Keratinocyte (primary cell): ENCODE measurements around the gene MGAM2. TPM values are rescaled to one million over a fixed set of nuclear protein-coding genes. Genes with fewer than 3 reads are reported as not detected.

Experiments
- DNase-seq: peaks from one replicate; pipeline ENCODE4 v3.0.0-alpha.2; 2011; ENCODE audit warnings: low read depth, missing footprints, low spot score
- FAIRE-seq: peaks from 2 replicates; lab custom pipeline; 2011; peaks lifted over from hg19 to GRCh38; lab: Jason Lieb, UNC
- H2AFZ ChIP-seq: 2 replicates; pipeline ENCODE4 v1.6.0; 2012; ENCODE audit warnings: low read length, control low read depth, inconsistent platforms; ENCODE audit not compliant: control insufficient read depth
- H3K27ac ChIP-seq: 2 replicates; pipeline ENCODE4 v1.5.1; 2011; ENCODE audit warnings: low read length; ENCODE audit not compliant: control insufficient read depth, insufficient read depth
- H3K27me3 ChIP-seq: 3 replicates; pipeline ENCODE4 v1.6.0; 2011; ENCODE audit warnings: low read length; ENCODE audit not compliant: control insufficient read depth, insufficient read depth; ENCODE audit errors: extremely low read depth
- H3K36me3 ChIP-seq, 2 experiments: 2 replicates in 1 of 2; 3 replicates in 1 of 2; pipeline ENCODE4 v1.5.1; 2011; ENCODE audit warnings: low read length in 2 of 2, mild to moderate bottlenecking in 1 of 2; ENCODE audit not compliant: control insufficient read depth in 2 of 2, insufficient read depth in 2 of 2; ENCODE audit errors: extremely low read depth in 1 of 2
- H3K4me1 ChIP-seq: 3 replicates; pipeline ENCODE4 v1.5.1; 2011; ENCODE audit warnings: low read length; ENCODE audit not compliant: control insufficient read depth, insufficient read depth; ENCODE audit errors: extremely low read depth
- H3K4me2 ChIP-seq: 3 replicates; pipeline ENCODE4 v1.6.0; 2011; ENCODE audit warnings: low read depth, low read length; ENCODE audit not compliant: control insufficient read depth, insufficient read depth; ENCODE audit errors: extremely low read depth
- H3K4me3 ChIP-seq, 3 experiments: fragments of 200-600 bp in 1 of 3; sonication (generic) in 1 of 3; 2 replicates in 2 of 3; 3 replicates in 1 of 3; pipeline ENCODE4 v1.5.1; 2011 to 2016; ENCODE audit warnings: low read length in 3 of 3, mild to moderate bottlenecking in 3 of 3, control low read depth in 2 of 3, inconsistent platforms in 1 of 3, low read depth in 1 of 3, mixed read lengths in 1 of 3, mixed run types in 1 of 3, moderate library complexity in 1 of 3; ENCODE audit not compliant: control insufficient read depth in 2 of 3, insufficient read depth in 2 of 3; ENCODE audit errors: extremely low read depth in 1 of 3
- H3K79me2 ChIP-seq: 2 replicates; pipeline ENCODE4 v1.6.0; 2012; ENCODE audit warnings: low read length; ENCODE audit not compliant: control insufficient read depth, insufficient read depth
- H3K9ac ChIP-seq: 3 replicates; pipeline ENCODE4 v1.6.0; 2011; ENCODE audit warnings: low read length; ENCODE audit not compliant: control insufficient read depth, insufficient read depth; ENCODE audit errors: extremely low read depth
- H3K9me1 ChIP-seq: 3 replicates; pipeline ENCODE4 v1.6.0; 2011; ENCODE audit warnings: low read length; ENCODE audit not compliant: control insufficient read depth, insufficient read depth; ENCODE audit errors: extremely low read depth
- H3K9me3 ChIP-seq: 2 replicates; pipeline ENCODE4 v1.5.1; 2012; ENCODE audit warnings: low read depth, low read length; ENCODE audit not compliant: control insufficient read depth
- H4K20me1 ChIP-seq: 3 replicates; pipeline ENCODE4 v1.6.0; 2011; ENCODE audit warnings: low read length; ENCODE audit not compliant: control insufficient read depth, insufficient read depth; ENCODE audit errors: extremely low read depth
- EZH2 ChIP-seq: IDR thresholded peaks from one replicate; pipeline ENCODE4 v1.6.1; 2012; ENCODE audit warnings: inconsistent platforms, mild to moderate bottlenecking, low read length, moderate library complexity
- dilution Hi-C: fragments of 300-500 bp; cut with MboI; formaldehyde crosslinking; loops from one replicate; pipeline ENCODE4 v1.7.0; 2020; ENCODE audit warnings: low sequenced_read_pairs; ENCODE audit not compliant: extremely low pct_ligation_motif_present
- polyA plus RNA-seq, 5 experiments: library from polyadenylated mRNA; depleted of rRNA in 3 of 5; stranded (reverse) in 3 of 5; stranded (forward) in 1 of 5; unstranded in 1 of 5; fragments of >200 nt; gene quantifications; 1 replicate in 1 of 5; 2 replicates in 3 of 5; 3 replicates in 1 of 5; pipeline versions ENCODE4 v1.2.1 to v1.2.3, GENCODE V29; 2011 to 2012; ENCODE audit warnings: missing spikeins in 2 of 5, low read depth in 1 of 5, low replicate concordance in 1 of 5
- TF ChIP-seq, protein P1 (sequence below), 3 experiments: IDR thresholded peaks in 1 of 3; conservative IDR thresholded peaks in 1 of 3; optimal IDR thresholded peaks in 1 of 3; 2 replicates in 2 of 3; 3 replicates in 1 of 3; pipeline versions ENCODE3 to v1.5.1; 2011; ENCODE audit warnings: low read length in 3 of 3, mild to moderate bottlenecking in 3 of 3, moderate library complexity in 2 of 3, control low read depth in 1 of 3, inconsistent platforms in 1 of 3; ENCODE audit not compliant: insufficient read depth in 2 of 3; ENCODE audit errors: extremely low read depth in 1 of 3

Gene MGAM2
- polyA plus RNA-seq, 1 donor (not counting 4 experiments of a cell fraction or from before 2014, with no cell fraction given), result 0.04 TPM

DNA sequence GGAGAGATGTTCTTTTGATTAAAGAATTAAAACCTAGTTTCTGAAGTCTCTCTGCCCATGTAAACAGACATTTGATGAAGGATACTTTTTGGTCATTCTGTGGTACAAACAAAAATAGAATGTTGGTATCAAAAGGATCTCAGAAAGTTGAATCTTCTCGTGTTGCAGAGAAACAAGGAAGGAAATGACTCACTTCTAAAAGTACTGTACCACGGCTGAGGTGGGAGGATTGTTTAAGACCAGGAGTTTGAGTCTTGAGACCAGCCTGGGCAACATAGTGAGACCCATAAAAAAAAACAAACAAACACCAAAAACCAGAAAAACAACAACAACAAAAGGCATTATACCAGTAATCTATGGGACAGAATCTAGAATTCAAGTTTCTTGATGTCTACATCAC, 76.6 kb downstream of the MGAM2 start:
- Histone ChIP-seq H3K36me3 (no peaks in the 10 kb centered on the region), H3K9me1 (no peaks in the 10 kb centered on the region), H4K20me1 (no peaks in the 10 kb centered on the region), H3K27me3 (no peaks in the 10 kb centered on the region), H3K9me3 (no peaks in the 10 kb centered on the region), H3K79me2 (no peaks in the 10 kb centered on the region), H3K4me2 (no peak overlapping the region), H3K27ac (no peak overlapping the region), H3K4me1 (no peaks in the 10 kb centered on the region), H3K9ac (no peak overlapping the region), H2AFZ (no peak overlapping the region), H3K4me3 (no peak overlapping the region)
- TF ChIP-seq EZH2, result no peak
- TF ChIP-seq, protein P1, sequence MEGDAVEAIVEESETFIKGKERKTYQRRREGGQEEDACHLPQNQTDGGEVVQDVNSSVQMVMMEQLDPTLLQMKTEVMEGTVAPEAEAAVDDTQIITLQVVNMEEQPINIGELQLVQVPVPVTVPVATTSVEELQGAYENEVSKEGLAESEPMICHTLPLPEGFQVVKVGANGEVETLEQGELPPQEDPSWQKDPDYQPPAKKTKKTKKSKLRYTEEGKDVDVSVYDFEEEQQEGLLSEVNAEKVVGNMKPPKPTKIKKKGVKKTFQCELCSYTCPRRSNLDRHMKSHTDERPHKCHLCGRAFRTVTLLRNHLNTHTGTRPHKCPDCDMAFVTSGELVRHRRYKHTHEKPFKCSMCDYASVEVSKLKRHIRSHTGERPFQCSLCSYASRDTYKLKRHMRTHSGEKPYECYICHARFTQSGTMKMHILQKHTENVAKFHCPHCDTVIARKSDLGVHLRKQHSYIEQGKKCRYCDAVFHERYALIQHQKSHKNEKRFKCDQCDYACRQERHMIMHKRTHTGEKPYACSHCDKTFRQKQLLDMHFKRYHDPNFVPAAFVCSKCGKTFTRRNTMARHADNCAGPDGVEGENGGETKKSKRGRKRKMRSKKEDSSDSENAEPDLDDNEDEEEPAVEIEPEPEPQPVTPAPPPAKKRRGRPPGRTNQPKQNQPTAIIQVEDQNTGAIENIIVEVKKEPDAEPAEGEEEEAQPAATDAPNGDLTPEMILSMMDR (optimal IDR thresholded peaks at IDR 0.05 in 1 of 3, IDR thresholded peaks at IDR 0.05 in 1 of 3, conservative IDR thresholded peaks at IDR 0.05 in 1 of 3; ENCODE audit: extremely low read depth in 1 of 3, insufficient read depth in 2 of 3, low read length in 3 of 3), result no peak
- dilution Hi-C loops, result no loop called here
- no peak for FAIRE-seq
- no peak for DNase-seq

DNA sequence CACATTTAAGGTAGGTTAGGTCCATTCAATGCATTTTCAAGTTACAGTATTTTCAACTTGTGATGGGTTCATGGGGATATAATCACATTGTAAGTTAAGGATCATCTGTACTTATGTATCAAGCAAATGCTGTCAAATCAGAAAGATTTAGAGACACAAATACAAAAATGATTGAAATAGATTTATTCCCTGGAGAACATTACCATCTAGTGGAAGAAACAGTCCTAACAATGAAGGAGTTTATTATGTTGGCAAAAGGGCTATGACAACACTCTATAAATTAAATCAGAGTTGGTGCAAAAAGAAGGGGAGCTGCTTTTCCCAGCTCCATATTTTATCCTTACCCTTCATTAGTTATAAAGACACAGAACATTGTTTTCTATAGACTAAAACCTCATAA, 77.3 kb downstream of the MGAM2 start:
- FAIRE-seq (peak; percentile 20), DNase-seq (no peak)
- Histone ChIP-seq H2AFZ (no peak overlapping the region), H3K27me3 (no peaks in the 10 kb centered on the region), H3K27ac (no peak overlapping the region), H3K4me1 (no peaks in the 10 kb centered on the region), H3K4me2 (no peak overlapping the region), H3K9me3 (no peaks in the 10 kb centered on the region), H3K9me1 (no peaks in the 10 kb centered on the region), H3K4me3 (no peak overlapping the region), H3K79me2 (no peaks in the 10 kb centered on the region), H3K36me3 (no peaks in the 10 kb centered on the region), H3K9ac (no peak overlapping the region), H4K20me1 (no peaks in the 10 kb centered on the region)
- TF ChIP-seq EZH2, result no peak
- TF ChIP-seq, protein P1 (optimal IDR thresholded peaks at IDR 0.05 in 1 of 3, IDR thresholded peaks at IDR 0.05 in 1 of 3, conservative IDR thresholded peaks at IDR 0.05 in 1 of 3; ENCODE audit: extremely low read depth in 1 of 3, insufficient read depth in 2 of 3, low read length in 3 of 3), result peak in 2 of 3 experiments; percentile 15 to 31
- dilution Hi-C loops, result no loop called here
